Transverse colon (tissue), 3 donors: Measurements from ENCODE around the gene STAB2.

Experiments
- POLR2A ChIP-seq: fragments of 450-650 bp; IDR thresholded peaks from one replicate; pipeline ENCODE4 v1.6.1; 2016; ENCODE audit warnings: antibody characterized with exemption, mild to moderate bottlenecking, moderate library complexity
- POLR2AphosphoS5 ChIP-seq, 3 donors: sonication (generic); formaldehyde crosslinking; IDR thresholded peaks; one replicate each; pipeline ENCODE4 v1.6.1; 2016; ENCODE audit warnings: antibody characterized with exemption in 3 of 3

- TF ChIP-seq POLR2AphosphoS5 (IDR thresholded peaks at IDR 0.05) (no peak), POLR2A (no peak)
Observed at GRCh38 chr12:103769240-103769945, 182.3 kb downstream of the STAB2 start.
